SJSA1 (cell line): Measurements from ENCODE around the gene AZIN2. TPM values are rescaled to one million over a fixed set of nuclear protein-coding genes. Genes with fewer than 3 reads are reported as not detected.
A peak's percentile ranks its signal among the peaks of the same experiment; 100 is the strongest.
"Not testable (repeated sequence)": the region's sequence is repeated elsewhere in the genome, so short reads cannot be mapped to it uniquely, and the experiment has no call there.

Experiments
- DNase-seq, 2 experiments: peaks; one replicate each; pipeline ENCODE4 v3.0.0-alpha.2; 2015 to 2020; ENCODE audit warnings: low spot score in 2 of 2, low read depth in 1 of 2
- H3K27ac ChIP-seq: fragments of 250-450 bp; sonication (Bioruptor Pico); 2 replicates; pipeline ENCODE4 v1.5.1; 2020; ENCODE audit warnings: mild to moderate bottlenecking, moderate library complexity
- H3K27me3 ChIP-seq: fragments of 250-450 bp; sonication (Bioruptor Pico); replicated peaks from 2 replicates; pipeline ENCODE4 v1.5.1; 2020; ENCODE audit warnings: mild to moderate bottlenecking, moderate library complexity
- H3K36me3 ChIP-seq: fragments of 250-450 bp; sonication (Bioruptor Pico); 2 replicates; pipeline ENCODE4 v1.5.1; 2020; ENCODE audit warnings: mild to moderate bottlenecking
- H3K4me1 ChIP-seq: fragments of 250-450 bp; sonication (Bioruptor Pico); replicated peaks from 2 replicates; pipeline ENCODE4 v1.6.1; 2021; ENCODE audit warnings: mild to moderate bottlenecking
- H3K4me3 ChIP-seq: fragments of 250-450 bp; sonication (Bioruptor Pico); 2 replicates; pipeline ENCODE4 v1.5.1; 2020; ENCODE audit warnings: mild to moderate bottlenecking
- H3K9me3 ChIP-seq: fragments of 250-450 bp; sonication (Bioruptor Pico); replicated peaks from 2 replicates; pipeline ENCODE4 v1.5.1; 2020; ENCODE audit warnings: mild to moderate bottlenecking
- total RNA-seq: library from RNA; depleted of rRNA; stranded (reverse); fragments of >200 nt; shearing (Covaris generic); gene quantifications from 2 replicates; pipeline ENCODE4 v1.2.3, GENCODE V29; 2014

The AZIN2 gene
- total RNA-seq, 1 experiment from 2014 or later: 3.0 TPM

DNA sequence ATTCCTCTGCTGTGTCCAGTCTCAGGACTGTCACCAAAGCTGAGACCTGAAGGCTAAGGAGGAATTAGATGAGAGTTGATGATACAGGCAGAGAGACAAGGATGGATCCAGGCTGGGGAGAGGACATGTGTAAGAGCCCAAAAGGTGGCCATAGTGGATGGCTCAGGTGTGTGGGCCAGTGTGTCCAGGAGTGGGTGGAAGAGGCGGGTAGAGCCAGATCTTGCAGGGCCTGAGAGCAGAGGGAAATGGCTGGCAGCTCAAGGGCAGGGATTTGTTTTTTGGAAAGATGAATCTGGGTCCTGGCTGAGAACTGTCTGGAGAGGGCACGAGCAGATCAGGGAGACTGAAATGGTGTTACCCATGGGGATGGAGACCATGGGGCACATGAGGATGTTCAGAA lies 38.1 kb downstream of the AZIN2 start:
- DNase-seq: peak in 1 of 2 experiments; percentile 35
- Histone ChIP-seq H3K27ac (no peak overlapping the region), H3K27me3 (no peaks in the 10 kb centered on the region), H3K9me3 (no peaks in the 10 kb centered on the region), H3K4me1 (peaks cover 6% of the 10 kb centered on the region; the same call in 1 of the 2 replicates), H3K36me3 (no peaks in the 10 kb centered on the region), H3K4me3 (no peak overlapping the region)

DNA sequence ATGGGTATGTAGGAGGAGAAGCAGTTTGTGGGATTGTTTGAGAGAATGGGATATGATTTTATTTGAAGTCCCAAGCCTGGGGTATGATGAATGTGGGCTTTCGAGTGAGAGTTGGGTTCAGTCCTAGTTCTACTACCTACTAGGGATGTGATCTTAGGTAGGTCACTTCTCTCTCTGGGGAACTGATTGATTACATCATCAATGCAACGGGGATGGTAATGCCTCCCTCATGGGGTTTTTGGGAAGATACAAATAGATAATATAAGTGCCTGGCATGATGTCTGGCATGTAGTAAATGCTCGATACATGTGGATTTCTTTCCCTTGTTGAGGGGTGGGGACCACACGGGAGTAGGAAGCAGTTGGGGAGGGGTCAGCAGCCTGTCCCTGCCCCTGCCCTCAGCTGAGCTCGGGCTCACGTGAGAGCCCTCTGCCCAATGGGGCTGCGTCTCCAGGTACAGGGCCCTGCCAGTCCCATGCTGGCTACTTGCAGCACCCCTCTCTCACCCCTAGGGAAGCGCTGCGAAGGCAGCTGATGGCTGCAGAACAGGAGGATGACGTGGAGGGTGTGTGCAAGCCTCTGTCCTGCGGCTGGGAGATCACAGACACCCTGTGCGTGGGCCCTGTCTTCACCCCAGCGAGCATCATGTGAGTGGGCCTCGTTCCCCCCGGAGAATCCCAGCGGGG lies 38.7 kb downstream of the AZIN2 start:
- peak in 1 of 2 experiments; percentile 25 for DNase-seq
- peaks cover 6% of the 10 kb centered on the region; the same call in 1 of the 2 replicates for H3K4me1 ChIP-seq

DNA sequence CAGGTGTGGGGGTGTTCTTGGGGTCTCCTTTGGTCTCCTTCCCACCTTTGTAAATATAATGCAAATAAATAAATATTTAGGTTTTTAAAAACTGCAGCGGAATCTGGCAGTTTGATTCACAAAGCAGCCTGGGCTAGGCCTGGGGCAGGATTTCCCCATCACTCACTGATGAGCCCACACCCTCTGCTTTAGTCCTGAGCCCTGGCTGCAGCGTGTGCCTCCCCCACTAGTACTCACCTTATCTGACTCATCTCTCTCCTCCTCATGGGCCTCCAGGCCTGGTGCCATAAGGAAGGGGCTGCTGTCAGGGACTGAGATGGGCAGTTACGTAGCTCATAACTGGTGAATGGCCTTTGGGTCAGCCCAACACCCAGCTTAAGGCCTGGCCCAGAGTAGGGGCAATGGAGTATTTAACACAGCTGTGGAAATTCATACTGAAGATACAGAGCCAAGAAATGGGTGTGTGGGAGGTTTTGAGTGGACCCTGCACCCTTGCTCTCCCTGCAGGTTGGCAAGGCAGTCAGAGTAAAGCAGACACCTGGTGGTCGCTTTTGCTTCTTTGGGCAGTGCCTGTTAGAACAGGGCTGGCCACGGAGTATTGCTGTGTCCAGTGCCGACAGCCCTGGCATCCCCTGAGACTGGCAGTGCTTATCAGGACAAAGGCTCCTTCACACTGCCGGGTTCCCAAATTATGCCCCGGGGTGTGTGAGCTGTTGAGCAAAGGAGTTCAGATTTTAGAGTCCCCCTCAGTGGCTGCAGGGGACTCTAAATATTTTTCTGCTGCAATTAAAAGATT lies 39.7 kb downstream of the AZIN2 start:
- peak in 1 of 2 experiments; percentile 27 for DNase-seq
- Histone ChIP-seq H3K36me3 (0 out of 2 replicates have a peak, but pooled peaks cover 2% of the 10 kb centered on the region), H3K4me1 (peaks cover 3% of the 10 kb centered on the region; the same call in 1 of the 2 replicates), H3K9me3 (no peaks in the 10 kb centered on the region), H3K4me3 (no peak overlapping the region), H3K27me3 (no peaks in the 10 kb centered on the region), H3K27ac (no peak overlapping the region)

More for the DNA sequence above, 38.7 kb downstream of the AZIN2 start:
- no peaks in the 10 kb centered on the region for H3K9me3 ChIP-seq
- H3K27ac ChIP-seq: no peak overlapping the region
- no peak overlapping the region for H3K4me3 ChIP-seq
- 0 out of 2 replicates have a peak, but pooled peaks cover under 1% of the 10 kb centered on the region for H3K36me3 ChIP-seq
- H3K27me3 ChIP-seq: no peaks in the 10 kb centered on the region

DNA sequence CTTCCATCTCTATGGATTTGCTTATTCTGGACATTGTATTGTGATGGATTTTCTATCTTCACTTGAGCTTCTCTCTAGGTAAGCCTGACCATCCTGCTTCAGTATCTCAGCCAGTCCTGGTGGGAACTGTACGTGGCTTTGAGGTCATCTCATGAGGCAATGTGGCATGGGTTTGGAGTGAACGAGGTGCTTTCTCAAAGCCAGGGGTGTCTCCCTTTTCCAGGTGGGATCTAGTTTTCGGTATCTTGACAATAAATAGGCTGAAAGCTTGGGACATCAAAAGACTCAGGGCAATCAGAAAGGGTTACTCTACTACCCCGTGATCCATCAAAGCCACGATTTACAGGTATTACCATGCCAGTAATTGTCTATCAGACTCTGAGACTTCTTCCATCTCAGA lies 40.8 kb downstream of the AZIN2 start:
- Histone ChIP-seq H3K9me3 (no peaks in the 10 kb centered on the region), H3K27me3 (no peaks in the 10 kb centered on the region), H3K27ac (no peak overlapping the region), H3K4me3 (no peak overlapping the region), H3K36me3 (0 out of 2 replicates have a peak, but pooled peaks cover 2% of the 10 kb centered on the region), H3K4me1 (peaks cover 5% of the 10 kb centered on the region; the same call in 1 of the 2 replicates)
- peak in 1 of 2 experiments; percentile 16 for DNase-seq

DNA sequence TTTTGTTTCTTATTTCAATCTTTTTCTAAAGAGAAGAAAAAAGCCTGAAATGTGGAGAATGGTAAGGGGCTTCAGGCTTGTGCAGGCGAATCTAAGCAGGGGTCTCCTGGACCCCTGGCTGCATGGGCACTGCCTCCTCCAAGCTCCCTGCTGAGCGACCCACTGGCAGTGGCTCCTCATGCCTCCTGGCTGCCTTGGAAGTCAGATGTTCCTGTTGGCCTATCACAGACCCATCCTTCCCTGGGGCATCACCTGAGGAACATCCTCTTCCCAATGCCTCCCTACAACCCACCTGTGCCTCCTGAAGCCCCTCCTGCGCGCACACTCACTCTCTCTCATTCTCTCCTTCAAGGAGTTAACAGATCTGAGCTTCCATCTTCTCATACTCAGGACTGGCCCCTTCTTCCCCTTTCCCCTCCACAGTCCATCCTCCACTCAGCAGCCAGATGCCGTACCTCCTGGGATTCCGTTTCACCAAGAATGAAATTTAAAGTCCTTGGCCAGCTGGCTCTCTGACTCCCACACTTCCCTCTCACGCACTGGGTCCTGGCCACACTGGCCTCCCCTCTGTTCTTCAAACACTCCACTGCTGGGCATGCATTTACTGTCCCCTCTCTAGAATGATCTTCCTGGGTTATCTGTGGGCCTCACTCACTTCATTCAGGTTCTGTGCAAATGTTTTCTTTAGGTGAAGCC lies 41.7 kb downstream of the AZIN2 start:
- H3K4me1 ChIP-seq: peaks cover 5% of the 10 kb centered on the region; the same call in 1 of the 2 replicates
- no peaks in the 10 kb centered on the region for H3K27me3 ChIP-seq
- no peaks in the 10 kb centered on the region for H3K9me3 ChIP-seq
- peak in 1 of 2 experiments; percentile 25 for DNase-seq
- no peak overlapping the region for H3K4me3 ChIP-seq
- no peak overlapping the region for H3K27ac ChIP-seq
- H3K36me3 ChIP-seq: 0 out of 2 replicates have a peak, but pooled peaks cover 2% of the 10 kb centered on the region

DNA sequence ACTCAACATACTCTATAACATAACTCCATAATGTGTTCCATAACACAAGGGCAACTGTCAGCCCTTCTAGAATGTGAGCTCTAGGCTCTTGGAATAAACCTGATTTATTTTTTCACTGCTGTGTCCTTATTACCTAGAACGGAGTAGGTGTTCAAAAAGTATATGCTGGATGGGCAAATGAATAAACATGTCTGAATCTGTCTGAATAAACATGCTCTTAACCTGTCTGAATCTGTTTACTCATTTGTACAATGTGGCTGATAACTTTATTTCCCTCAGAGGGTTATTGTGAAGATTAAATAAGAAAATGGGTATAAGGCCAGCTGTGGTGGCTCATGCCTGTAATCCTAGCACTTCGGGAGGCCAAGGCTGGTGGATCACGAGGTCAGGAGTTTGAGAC lies 42.3 kb downstream of the AZIN2 start:
- 0 out of 2 replicates have a peak, but pooled peaks cover 2% of the 10 kb centered on the region for H3K36me3 ChIP-seq
- H3K9me3 ChIP-seq: no peaks in the 10 kb centered on the region
- no peak for DNase-seq
- no peak overlapping the region for H3K27ac ChIP-seq
- no peak overlapping the region for H3K4me3 ChIP-seq
- no peaks in the 10 kb centered on the region for H3K27me3 ChIP-seq
- peaks cover 10% of the 10 kb centered on the region for H3K4me1 ChIP-seq

DNA sequence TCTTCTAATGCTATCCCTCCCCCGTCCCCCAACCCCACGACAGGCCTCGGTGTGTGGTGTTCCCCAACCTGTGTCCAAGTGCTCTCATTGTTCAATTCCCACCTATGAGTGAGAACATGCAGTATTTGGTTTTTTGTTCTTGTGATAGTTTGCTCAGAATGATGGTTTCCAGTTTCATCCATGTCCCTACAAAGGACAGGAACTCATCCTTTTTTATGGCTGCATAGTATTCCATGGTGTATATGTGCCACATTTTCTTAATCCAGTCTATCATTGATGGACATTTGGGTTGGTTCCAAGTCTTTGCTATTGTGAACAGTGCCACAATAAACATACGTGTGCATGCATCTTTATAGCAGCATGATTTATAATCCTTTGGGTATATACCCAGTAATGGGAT lies 43.7 kb downstream of the AZIN2 start:
- H3K36me3 ChIP-seq, H3K9me3 ChIP-seq, H3K27me3 ChIP-seq, H3K27ac ChIP-seq, H3K4me3 ChIP-seq: not testable (repeated sequence)
- DNase-seq: peak in 1 of 2 experiments; percentile 17
- H3K4me1 ChIP-seq: peaks cover 13% of the 10 kb centered on the region

DNA sequence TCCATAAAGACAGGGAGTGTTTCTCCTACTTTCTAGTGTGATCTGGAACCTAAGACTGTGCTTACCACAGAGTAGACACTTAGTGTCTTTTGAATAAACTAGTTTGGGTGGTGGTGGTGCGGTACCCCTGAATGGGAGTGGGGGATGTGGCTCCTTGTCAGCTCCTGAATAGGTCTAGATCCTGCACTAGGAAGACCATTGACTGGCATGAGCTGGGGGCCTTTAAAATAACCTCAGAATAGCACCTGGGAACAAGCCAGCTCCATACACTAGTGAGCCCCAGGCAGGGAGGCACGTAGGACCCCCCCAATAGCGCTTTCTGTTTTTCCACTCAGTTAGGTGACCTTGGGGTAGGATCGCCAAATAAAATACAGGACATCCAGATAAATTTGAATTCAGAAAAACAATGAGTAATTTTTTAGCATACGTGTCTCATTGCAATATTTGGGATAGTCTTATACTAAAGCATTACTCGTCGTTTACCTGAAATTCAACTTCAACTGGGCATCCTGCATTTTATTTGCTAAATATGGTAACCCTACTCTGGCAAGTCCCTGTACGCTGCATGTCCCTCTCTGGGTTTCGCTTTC lies 45.6 kb downstream of the AZIN2 start:
- peak in 1 of 2 experiments; percentile 43 for DNase-seq

DNA sequence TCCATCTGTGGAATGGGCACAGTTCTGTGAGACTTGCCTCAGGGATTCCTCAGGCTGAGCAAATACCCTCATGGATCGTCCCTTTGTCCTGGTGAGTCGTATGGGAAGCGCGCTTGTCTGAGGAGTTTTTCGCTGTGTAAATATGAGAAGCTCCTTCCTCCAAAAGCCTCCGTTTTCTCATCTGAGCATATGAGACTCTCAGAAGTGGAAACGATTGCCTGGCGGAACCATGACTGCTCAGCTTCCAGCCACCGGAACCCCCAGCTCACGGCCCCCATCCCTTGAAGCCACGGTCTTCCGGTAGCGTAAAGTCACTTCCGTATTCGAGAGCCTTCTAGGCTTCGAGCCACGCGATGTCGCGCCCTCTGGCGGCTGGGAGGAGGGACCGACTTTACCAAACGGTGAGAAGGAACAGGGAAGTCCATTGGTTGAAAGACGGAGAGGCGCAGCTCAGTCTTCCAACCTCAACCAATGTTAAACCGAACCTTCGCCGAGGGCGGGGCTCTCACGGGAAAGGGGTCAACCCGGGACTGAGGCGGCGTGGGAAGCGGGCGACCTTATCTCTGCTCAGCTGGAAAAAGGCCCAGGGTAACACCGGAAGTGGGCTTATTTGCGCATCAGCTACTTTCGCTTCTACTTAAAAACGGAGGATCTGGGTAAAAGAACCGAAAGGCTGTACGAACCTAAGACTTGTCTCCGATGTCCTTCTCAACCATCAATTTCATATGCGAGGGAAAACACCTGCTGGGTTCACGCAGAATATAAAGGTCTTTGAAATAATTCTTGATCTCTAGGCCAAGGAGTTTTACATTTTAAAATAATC lies 46.3 kb downstream of the AZIN2 start:
- peak; percentile 99 for DNase-seq

More for the DNA sequence above, 45.6 kb downstream of the AZIN2 start:
- no peaks in the 10 kb centered on the region for H3K9me3 ChIP-seq
- H3K4me1 ChIP-seq: peaks cover 13% of the 10 kb centered on the region
- peak overlapping the region; percentile 54 for H3K4me3 ChIP-seq
- H3K36me3 ChIP-seq: 0 out of 2 replicates have a peak, but pooled peaks cover 2% of the 10 kb centered on the region
- no peaks in the 10 kb centered on the region for H3K27me3 ChIP-seq
- peak overlapping the region; percentile 80 for H3K27ac ChIP-seq

DNA sequence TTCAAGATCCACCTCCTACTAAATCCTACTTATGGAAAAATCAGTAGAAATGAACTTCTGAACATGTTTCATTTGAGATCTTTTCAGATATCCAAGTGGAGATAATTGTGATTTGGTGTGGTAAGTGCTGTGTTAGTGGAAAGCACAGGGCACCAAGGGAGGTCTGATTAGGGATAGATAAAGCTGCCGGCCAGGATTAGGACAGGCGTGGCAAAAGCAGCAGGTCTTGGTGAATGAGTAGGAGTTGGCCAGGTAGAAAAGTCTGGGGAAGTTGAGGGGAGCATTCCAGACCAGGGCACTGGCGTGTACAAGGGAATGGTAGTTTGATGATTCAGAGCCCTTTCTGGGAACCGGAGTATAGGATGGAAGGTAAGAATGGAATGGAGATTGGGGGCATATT lies 47.8 kb downstream of the AZIN2 start:
- Histone ChIP-seq H3K27me3 (no peaks in the 10 kb centered on the region), H3K9me3 (no peaks in the 10 kb centered on the region), H3K4me1 (peaks cover 13% of the 10 kb centered on the region), H3K36me3 (0 out of 2 replicates have a peak, but pooled peaks cover 2% of the 10 kb centered on the region), H3K4me3 (no peak overlapping the region), H3K27ac (no peak overlapping the region)
- DNase-seq: peak in 1 of 2 experiments; percentile 5

More for the DNA sequence above, 46.3 kb downstream of the AZIN2 start:
- Histone ChIP-seq H3K27ac (peak overlapping the region; percentile 93), H3K36me3 (0 out of 2 replicates have a peak, but pooled peaks cover 2% of the 10 kb centered on the region), H3K27me3 (no peaks in the 10 kb centered on the region), H3K4me1 (peaks cover 13% of the 10 kb centered on the region), H3K9me3 (no peaks in the 10 kb centered on the region), H3K4me3 (peak overlapping the region; percentile 54)

DNA sequence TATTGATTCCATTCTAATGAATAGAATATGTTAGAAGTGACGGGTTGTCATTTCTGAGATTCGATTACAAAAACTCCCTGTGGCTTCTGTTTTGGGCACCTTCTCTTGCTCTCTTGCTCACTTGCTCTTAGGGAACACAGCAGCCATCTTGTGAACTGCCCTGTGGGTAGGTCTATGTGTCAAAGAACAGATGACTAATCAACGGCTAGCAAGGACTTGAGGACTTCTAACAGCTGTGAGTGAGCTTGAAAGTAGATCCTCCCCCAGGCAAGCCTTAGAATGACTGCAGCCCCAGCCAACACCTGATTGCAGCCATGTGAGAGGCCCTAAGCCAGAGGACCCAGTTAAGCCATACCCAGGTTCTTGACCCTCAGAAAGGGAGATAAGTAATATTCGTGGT lies 49.3 kb downstream of the AZIN2 start:
- H3K27me3 ChIP-seq: no peaks in the 10 kb centered on the region
- no peaks in the 10 kb centered on the region for H3K36me3 ChIP-seq
- H3K4me3 ChIP-seq: no peak overlapping the region
- no peak overlapping the region for H3K27ac ChIP-seq
- peaks cover 13% of the 10 kb centered on the region for H3K4me1 ChIP-seq
- no peaks in the 10 kb centered on the region for H3K9me3 ChIP-seq
- DNase-seq: peak in 1 of 2 experiments; percentile 36

DNA sequence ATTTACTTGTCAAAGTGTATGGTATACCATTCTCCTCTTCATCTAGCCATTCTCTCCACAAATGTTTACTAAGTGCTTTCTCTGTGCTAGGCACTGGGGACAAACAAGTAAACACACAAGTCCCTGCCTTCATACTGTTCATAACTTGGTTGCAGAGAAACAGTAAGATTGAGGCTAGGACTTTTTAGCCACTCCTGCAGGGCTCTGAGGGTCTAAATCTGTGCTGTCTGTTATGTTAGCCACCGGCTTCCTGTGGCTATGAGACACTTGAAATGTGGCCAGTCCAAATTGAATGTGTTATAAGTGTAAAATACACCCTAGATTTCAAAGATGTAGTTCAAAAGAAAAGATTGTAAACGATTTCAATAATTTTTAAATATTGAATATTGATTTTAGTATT lies 50.2 kb downstream of the AZIN2 start:
- Histone ChIP-seq H3K4me3 (no peak overlapping the region), H3K27ac (no peak overlapping the region), H3K4me1 (peaks cover 11% of the 10 kb centered on the region), H3K9me3 (no peaks in the 10 kb centered on the region), H3K36me3 (no peaks in the 10 kb centered on the region), H3K27me3 (no peaks in the 10 kb centered on the region)
- DNase-seq: no peak
